ENCODE results near the gene GPC6. TPM values are rescaled to one million over a fixed set of nuclear protein-coding genes. Genes with fewer than 3 reads are reported as not detected.

Gene GPC6
- total and polyA plus RNA-seq, 10 donors: 0.22 to 9.3 (median 4.5) TPM

- intact Hi-C loops (cut with DNase I; ENCODE audit: low total_unique reads): no loop called here
- H3K4me3 ChIP-seq: no peak overlapping the region
- WGBS, 5 donors: 16 to 37% (median 25%) methylated on average over 2 of the region's 2 CpGs
- TF ChIP-seq POLR2A (IDR thresholded peaks at IDR 0.05): no peak
- no peak for TF ChIP-seq POLR2AphosphoS5 (IDR thresholded peaks at IDR 0.05)
- no peak for TF ChIP-seq CTCF (IDR thresholded peaks at IDR 0.05 in 8 of 11, conservative IDR thresholded peaks at IDR 0.05 in 3 of 11)
- H3K27ac ChIP-seq: no peak overlapping the region
- no peak for DNase-seq
- no peaks in the 10 kb centered on the region for H3K36me3 ChIP-seq
- peaks cover 0 to 4% (median 0%) of the 10 kb centered on the region in 8 donors for H3K9me3 ChIP-seq
- no peaks in the 10 kb centered on the region for H3K27me3 ChIP-seq (replicated peaks in 1 of 7)
- H3K4me1 ChIP-seq: no peaks in the 10 kb centered on the region
Observed at GRCh38 chr13:93624311-93624777, 397.7 kb downstream of the GPC6 start.

GRCh38 chr13:93625536-93625935, 398.9 kb downstream of the GPC6 start:
- Histone ChIP-seq H3K27me3 (replicated peaks in 1 of 7) (no peaks in the 10 kb centered on the region), H3K4me1 (no peaks in the 10 kb centered on the region), H3K36me3 (no peaks in the 10 kb centered on the region), H3K9me3 (peaks cover 0 to 4% (median 0%) of the 10 kb centered on the region in 8 donors), H3K27ac (no peak overlapping the region), H3K4me3 (no peak overlapping the region)
- no peak for DNase-seq
- no peak for TF ChIP-seq CTCF (IDR thresholded peaks at IDR 0.05 in 8 of 11, conservative IDR thresholded peaks at IDR 0.05 in 3 of 11)
- TF ChIP-seq POLR2A (IDR thresholded peaks at IDR 0.05): no peak
- TF ChIP-seq POLR2AphosphoS5 (IDR thresholded peaks at IDR 0.05): no peak
- WGBS, 5 donors: 87 to 100% (median 90%) methylated on average over 1 of the region's 1 CpG
- intact Hi-C loops (cut with DNase I; ENCODE audit: low total_unique reads): no loop called here

- TF ChIP-seq CTCF (IDR thresholded peaks at IDR 0.05 in 8 of 11, conservative IDR thresholded peaks at IDR 0.05 in 3 of 11): no peak
- no peak for TF ChIP-seq POLR2AphosphoS5 (IDR thresholded peaks at IDR 0.05)
- TF ChIP-seq POLR2A (IDR thresholded peaks at IDR 0.05): no peak
- Histone ChIP-seq H3K9me3 (peaks cover 0 to 4% (median 0%) of the 10 kb centered on the region in 8 donors), H3K4me3 (no peak overlapping the region), H3K36me3 (no peaks in the 10 kb centered on the region), H3K4me1 (no peaks in the 10 kb centered on the region), H3K27ac (no peak overlapping the region), H3K27me3 (replicated peaks in 1 of 7) (no peaks in the 10 kb centered on the region)
- no peak for DNase-seq
- intact Hi-C loops (cut with DNase I; ENCODE audit: low total_unique reads): no loop called here
- 75 to 91% (median 77%) methylated on average over 2 of the region's 2 CpGs for WGBS, 5 donors
Observed at GRCh38 chr13:93628136-93628797, 401.7 kb downstream of the GPC6 start.

- no peak for TF ChIP-seq POLR2AphosphoS5 (IDR thresholded peaks at IDR 0.05)
- no peak for TF ChIP-seq CTCF (IDR thresholded peaks at IDR 0.05 in 8 of 11, conservative IDR thresholded peaks at IDR 0.05 in 3 of 11)
- no peak for TF ChIP-seq POLR2A (IDR thresholded peaks at IDR 0.05)
- no peak for DNase-seq
Observed at GRCh38 chr13:93635616-93636032, 409.0 kb downstream of the GPC6 start.

More at GRCh38 chr13:93635616-93636032, 409.0 kb downstream of the GPC6 start:
- Histone ChIP-seq H3K36me3 (no peaks in the 10 kb centered on the region), H3K9me3 (no peaks in the 10 kb centered on the region), H3K27me3 (replicated peaks in 1 of 7) (no peaks in the 10 kb centered on the region), H3K4me3 (no peak overlapping the region), H3K4me1 (no peaks in the 10 kb centered on the region), H3K27ac (no peak overlapping the region)
- intact Hi-C loops (cut with DNase I; ENCODE audit: low total_unique reads): no loop called here
- WGBS, 5 donors: 56 to 74% (median 68%) methylated on average over 4 of the region's 4 CpGs
